Medulla oblongata (tissue), 1 donor: ENCODE data around the gene LDHD.

Source experiments
- DNase-seq: peaks from one replicate; pipeline ENCODE4 v3.0.0-alpha.2; 2015; ENCODE audit errors: extremely low spot score

Gene LDHD

DNA sequence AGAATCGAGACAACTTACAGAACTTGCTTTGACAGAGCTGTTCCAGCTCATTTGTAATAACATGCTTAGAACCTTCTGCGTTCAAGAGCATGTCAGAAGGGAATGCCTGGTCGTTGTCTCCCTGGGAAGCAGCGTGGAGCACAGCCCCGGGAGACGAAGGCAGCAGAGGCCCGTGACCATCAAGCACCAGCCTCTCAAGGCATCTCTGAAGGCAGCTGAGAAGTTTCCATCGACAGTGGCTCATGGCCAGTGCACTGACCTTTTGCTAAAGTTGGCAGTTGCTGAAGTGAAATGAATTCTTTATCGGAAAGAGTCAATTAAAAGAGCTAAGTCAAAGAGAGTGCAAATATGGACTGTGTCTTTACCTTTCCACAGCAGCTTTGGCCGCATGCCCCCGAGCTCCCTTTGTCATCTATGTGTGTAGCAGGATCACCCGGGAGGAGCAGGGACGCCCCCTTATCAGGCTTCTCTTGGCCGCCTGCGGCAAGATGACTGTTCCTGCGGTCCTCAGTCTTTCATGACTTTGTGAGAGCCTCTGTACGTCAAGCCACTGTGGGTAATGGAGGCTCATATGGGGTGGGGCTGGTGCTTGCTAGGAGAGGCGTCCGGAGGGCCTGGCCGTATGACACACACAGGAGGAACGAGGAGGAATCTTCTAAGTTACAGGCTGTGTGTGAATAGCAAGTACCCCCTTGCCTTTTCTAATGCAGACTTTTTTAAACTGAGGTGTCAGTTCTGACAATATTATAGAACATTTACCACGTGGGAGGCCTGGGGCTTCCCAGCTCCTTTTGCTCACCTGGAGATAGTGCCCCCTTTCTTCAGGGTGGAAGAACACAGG is 54.2 kb downstream of the LDHD start:
- DNase-seq, result no peak
